DND-41 (cell line): ENCODE data around the gene URB1.
"Not testable (repeated sequence)": the region's sequence is repeated elsewhere in the genome, so short reads cannot be mapped to it uniquely, and the experiment has no call there.

Source experiments
- ATAC-seq: fragments of 200-7000 bp; cut with Tn5 transposase; 3 replicates; pipeline ENCODE4 v1.9.1; 2021; ENCODE audit warnings: low read depth; ENCODE audit not compliant: insufficient read depth
- DNase-seq: peaks from one replicate; pipeline ENCODE4 v3.0.0-alpha.2; 2020
- H2AFZ ChIP-seq: 2 replicates; pipeline ENCODE4 v1.6.0; 2012; ENCODE audit warnings: low read depth, low read length
- H3K27ac ChIP-seq: 2 replicates; pipeline ENCODE4 v1.5.1; 2012; ENCODE audit warnings: low read length, inconsistent platforms
- H3K27me3 ChIP-seq: fragments of 200-600 bp; sonication (generic); 2 replicates; pipeline ENCODE4 v1.6.0; 2012; ENCODE audit warnings: low read length, mild to moderate bottlenecking, inconsistent platforms; ENCODE audit not compliant: insufficient read depth, poor library complexity
- H3K36me3 ChIP-seq: 2 replicates; pipeline ENCODE4 v1.5.1; 2012; ENCODE audit warnings: low read length, inconsistent platforms; ENCODE audit not compliant: insufficient read depth
- H3K4me1 ChIP-seq: 2 replicates; pipeline ENCODE4 v1.5.1; 2012; ENCODE audit warnings: mild to moderate bottlenecking, low read length; ENCODE audit not compliant: insufficient read depth
- H3K4me2 ChIP-seq: 2 replicates; pipeline ENCODE4 v1.6.0; 2012; ENCODE audit warnings: mild to moderate bottlenecking, moderate library complexity, low read length, inconsistent platforms; ENCODE audit not compliant: insufficient read depth
- H3K4me3 ChIP-seq, 2 experiments: fragments of 200-600 bp in 1 of 2; shearing (Covaris generic) in 1 of 2; 2 replicates each; pipeline ENCODE4 v1.5.1; 2012 to 2016; ENCODE audit warnings: inconsistent platforms in 2 of 2, low read length in 2 of 2, mild to moderate bottlenecking in 2 of 2, low read depth in 1 of 2, moderate library complexity in 1 of 2
- H3K79me2 ChIP-seq: 2 replicates; pipeline ENCODE4 v1.6.0; 2012; ENCODE audit warnings: low read length, inconsistent platforms; ENCODE audit not compliant: insufficient read depth
- H3K9ac ChIP-seq: 2 replicates; pipeline ENCODE4 v1.6.0; 2012; ENCODE audit warnings: low read depth, mild to moderate bottlenecking, inconsistent platforms, low read length, moderate library complexity
- H3K9me3 ChIP-seq: 2 replicates; pipeline ENCODE4 v1.5.1; 2012; ENCODE audit warnings: low read length, moderate library complexity, mild to moderate bottlenecking, inconsistent platforms; ENCODE audit not compliant: insufficient read depth, severe bottlenecking
- H4K20me1 ChIP-seq: 2 replicates; pipeline ENCODE4 v1.6.0; 2012; ENCODE audit warnings: low read length; ENCODE audit not compliant: insufficient read depth
- CTCF ChIP-seq: IDR thresholded peaks from 2 replicates; pipeline ENCODE4 v1.5.1; 2012; ENCODE audit warnings: borderline replicate concordance, low read length, moderate library complexity, mild to moderate bottlenecking; ENCODE audit not compliant: poor library complexity, severe bottlenecking; ENCODE audit errors: extremely low read depth
- EZH2 ChIP-seq: IDR thresholded peaks from 3 replicates; pipeline ENCODE4 v1.6.1; 2012; ENCODE audit warnings: borderline replicate concordance, low read depth, mild to moderate bottlenecking, moderate library complexity, low read length, inconsistent platforms; ENCODE audit not compliant: severe bottlenecking

The URB1 gene

GRCh38 chr21:32311621-32312020 is 81.2 kb downstream of the URB1 start:
- no peak overlapping the region for H3K4me3 ChIP-seq
- H3K79me2 ChIP-seq, result no peaks in the 10 kb centered on the region
- H3K27ac ChIP-seq, result no peak overlapping the region
- peaks cover 63% of the 10 kb centered on the region for H3K36me3 ChIP-seq
- H3K4me1 ChIP-seq, result no peaks in the 10 kb centered on the region
- TF ChIP-seq CTCF (no peak), EZH2 (no peak)
- no peaks in the 10 kb centered on the region for H3K9me3 ChIP-seq
- no peak overlapping the region for H2AFZ ChIP-seq
- no peaks in the 10 kb centered on the region for H3K27me3 ChIP-seq
- H3K4me2 ChIP-seq, result no peak overlapping the region
- H3K9ac ChIP-seq, result no peak overlapping the region
- H4K20me1 ChIP-seq, result no peaks in the 10 kb centered on the region; the same call in 1 of the 2 replicates
- no peak for ATAC-seq
- DNase-seq, result no peak

- H2AFZ ChIP-seq, H3K4me1 ChIP-seq, H3K4me2 ChIP-seq, H3K79me2 ChIP-seq, DNase-seq, H4K20me1 ChIP-seq, H3K9ac ChIP-seq, H3K9me3 ChIP-seq, H3K27me3 ChIP-seq, ATAC-seq, H3K4me3 ChIP-seq, H3K27ac ChIP-seq: not testable (repeated sequence)
- H3K36me3 ChIP-seq, result peaks cover 56% of the 10 kb centered on the region
Measured at GRCh38 chr21:32310976-32311375, 81.8 kb downstream of the URB1 start.

GRCh38 chr21:32309906-32310460 is 82.8 kb downstream of the URB1 start:
- Histone ChIP-seq H3K36me3 (peaks cover 48% of the 10 kb centered on the region), H3K4me1 (no peaks in the 10 kb centered on the region), H3K4me2 (no peak overlapping the region), H3K79me2 (no peaks in the 10 kb centered on the region), H3K9ac (no peak overlapping the region), H4K20me1 (no peaks in the 10 kb centered on the region; the same call in 1 of the 2 replicates), H2AFZ (no peak overlapping the region), H3K27me3 (no peaks in the 10 kb centered on the region), H3K4me3 (no peak overlapping the region), H3K27ac (no peak overlapping the region), H3K9me3 (no peaks in the 10 kb centered on the region)
- DNase-seq, result no peak
- no peak for TF ChIP-seq CTCF
- no peak for TF ChIP-seq EZH2
- ATAC-seq, result no peak

- H3K9me3 ChIP-seq, result no peaks in the 10 kb centered on the region
- no peak overlapping the region for H3K9ac ChIP-seq
- DNase-seq (no peak), ATAC-seq (no peak)
- no peaks in the 10 kb centered on the region for H3K79me2 ChIP-seq
- H3K36me3 ChIP-seq, result peaks cover 35% of the 10 kb centered on the region
- H3K4me1 ChIP-seq, result no peaks in the 10 kb centered on the region
- no peak overlapping the region for H3K4me3 ChIP-seq
- H3K27ac ChIP-seq, result no peak overlapping the region
- H4K20me1 ChIP-seq, result no peaks in the 10 kb centered on the region
- no peak overlapping the region for H3K4me2 ChIP-seq
- H3K27me3 ChIP-seq, result no peaks in the 10 kb centered on the region
- TF ChIP-seq EZH2 (no peak), CTCF (no peak)
- no peak overlapping the region for H2AFZ ChIP-seq
Measured at GRCh38 chr21:32308696-32309095, 84.1 kb downstream of the URB1 start.
